ENCODE results near the gene SHANK3.

Gene SHANK3

DNA sequence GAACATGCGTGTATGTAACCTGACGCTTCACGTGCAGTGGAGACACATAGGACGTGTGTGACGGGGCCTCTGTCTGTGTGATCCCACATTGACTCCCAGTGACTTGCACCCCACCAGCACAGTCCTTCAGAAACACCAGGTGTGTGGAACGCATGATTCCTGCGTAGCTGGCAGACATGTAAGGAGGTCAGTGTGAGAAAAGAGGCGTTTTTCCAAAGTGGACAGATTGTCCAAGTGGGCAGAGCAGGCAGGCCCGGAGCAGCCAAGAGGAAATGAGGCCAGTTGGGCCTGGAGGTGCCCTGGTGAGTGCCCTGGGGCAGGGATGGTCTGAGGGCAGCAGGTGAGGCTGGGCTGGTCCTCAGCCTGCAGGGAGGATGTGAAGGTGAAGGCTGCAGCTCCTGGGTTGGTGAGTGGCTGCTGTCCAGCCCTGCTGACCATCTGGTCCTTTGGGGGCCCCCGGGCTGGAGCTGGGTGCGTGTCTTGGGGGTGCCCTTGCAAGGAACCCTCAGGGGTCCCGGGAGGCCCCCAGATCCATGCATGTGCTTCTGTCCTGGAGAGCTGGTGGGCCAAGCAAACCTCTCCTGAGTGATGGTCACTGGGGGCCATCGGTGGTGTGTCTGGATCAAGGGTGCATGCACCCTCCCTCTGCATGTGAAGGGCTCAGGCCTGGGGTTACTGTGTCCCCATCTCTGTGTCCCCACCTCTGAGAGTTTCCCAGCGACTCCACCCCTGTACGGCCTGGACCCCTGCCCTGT is 26.6 kb downstream of the SHANK3 start:
- in situ Hi-C loops (cut with MboI; ENCODE audit: low sequenced_read_pairs, unreplicated experiment): no loop called here
- DNase-seq (ENCODE audit: low spot score): no peak
- TF ChIP-seq, protein P1, sequence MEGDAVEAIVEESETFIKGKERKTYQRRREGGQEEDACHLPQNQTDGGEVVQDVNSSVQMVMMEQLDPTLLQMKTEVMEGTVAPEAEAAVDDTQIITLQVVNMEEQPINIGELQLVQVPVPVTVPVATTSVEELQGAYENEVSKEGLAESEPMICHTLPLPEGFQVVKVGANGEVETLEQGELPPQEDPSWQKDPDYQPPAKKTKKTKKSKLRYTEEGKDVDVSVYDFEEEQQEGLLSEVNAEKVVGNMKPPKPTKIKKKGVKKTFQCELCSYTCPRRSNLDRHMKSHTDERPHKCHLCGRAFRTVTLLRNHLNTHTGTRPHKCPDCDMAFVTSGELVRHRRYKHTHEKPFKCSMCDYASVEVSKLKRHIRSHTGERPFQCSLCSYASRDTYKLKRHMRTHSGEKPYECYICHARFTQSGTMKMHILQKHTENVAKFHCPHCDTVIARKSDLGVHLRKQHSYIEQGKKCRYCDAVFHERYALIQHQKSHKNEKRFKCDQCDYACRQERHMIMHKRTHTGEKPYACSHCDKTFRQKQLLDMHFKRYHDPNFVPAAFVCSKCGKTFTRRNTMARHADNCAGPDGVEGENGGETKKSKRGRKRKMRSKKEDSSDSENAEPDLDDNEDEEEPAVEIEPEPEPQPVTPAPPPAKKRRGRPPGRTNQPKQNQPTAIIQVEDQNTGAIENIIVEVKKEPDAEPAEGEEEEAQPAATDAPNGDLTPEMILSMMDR (IDR thresholded peaks at IDR 0.05; ENCODE audit: borderline replicate concordance, control extremely low read depth, extremely low read depth, insufficient read depth, missing control alignments): no peak

DNA sequence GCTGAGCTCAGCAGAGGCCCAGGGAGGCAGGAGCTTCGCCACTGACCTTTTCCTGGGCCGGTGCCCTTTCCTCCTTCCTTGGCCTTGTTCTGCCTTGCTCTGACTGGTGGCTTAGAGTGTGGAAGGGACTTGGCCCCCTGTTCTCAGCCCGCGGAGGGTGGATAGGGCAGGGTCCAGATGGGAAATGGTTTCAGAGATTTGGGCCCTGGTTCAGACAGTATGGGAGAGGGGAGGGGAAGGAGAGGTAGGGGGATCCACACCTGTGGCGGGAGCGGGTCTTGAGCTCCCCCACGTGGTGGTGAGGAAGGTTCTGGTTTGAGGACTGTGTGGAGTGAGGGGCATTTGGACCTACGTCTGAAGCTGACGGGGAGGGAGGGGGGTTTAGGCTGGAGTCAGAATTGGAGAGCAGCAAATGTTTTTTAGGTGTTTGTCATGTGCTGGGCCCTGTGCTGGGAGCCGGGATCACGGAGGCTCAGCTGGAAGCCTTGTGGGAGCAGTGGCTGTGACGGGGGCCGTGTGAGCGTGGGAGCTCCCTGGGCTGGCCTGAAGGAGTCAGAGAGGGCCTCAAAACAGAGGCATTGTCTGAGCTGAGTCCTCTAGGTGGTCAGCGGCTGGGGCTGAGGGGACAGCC is 27.2 kb downstream of the SHANK3 start:
- in situ Hi-C loops (cut with MboI; ENCODE audit: low sequenced_read_pairs, unreplicated experiment): no loop called here
- TF ChIP-seq, protein P1 (IDR thresholded peaks at IDR 0.05; ENCODE audit: borderline replicate concordance, control extremely low read depth, extremely low read depth, insufficient read depth, missing control alignments): no peak
- no peak for DNase-seq (ENCODE audit: low spot score)

DNA sequence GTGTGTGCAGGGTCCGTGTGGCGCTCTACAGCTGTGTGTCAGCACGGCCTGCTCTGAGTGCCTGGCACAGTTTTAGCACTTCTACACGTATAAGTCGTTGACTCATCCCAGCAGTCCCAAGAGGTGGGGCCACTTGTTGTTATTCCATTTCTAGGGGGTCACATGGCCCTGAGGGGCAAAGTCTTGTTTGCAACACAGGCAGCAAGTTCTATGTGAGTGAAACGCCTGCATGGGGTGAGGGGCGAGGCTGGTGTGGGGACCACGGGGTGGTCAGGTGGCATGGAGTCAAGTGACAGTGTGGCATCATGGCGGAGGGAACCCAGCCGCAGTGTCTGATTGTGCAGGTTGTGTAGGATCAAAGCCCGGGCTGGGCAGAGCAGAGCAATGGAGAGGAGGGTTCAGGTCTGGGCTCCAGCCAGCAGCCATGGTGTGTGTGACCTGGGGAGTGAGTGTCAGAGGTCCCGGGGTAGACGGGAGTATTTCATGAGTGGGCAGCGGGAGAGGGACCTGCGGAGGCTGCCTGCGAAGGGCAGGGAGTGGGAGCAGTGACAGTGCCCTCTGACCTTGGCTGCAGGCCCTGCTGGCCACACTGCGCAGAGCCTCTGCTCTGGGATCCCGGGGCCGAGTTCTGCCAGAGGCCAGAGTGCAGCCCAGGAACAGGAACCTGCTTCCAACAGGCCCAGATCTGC is 27.9 kb downstream of the SHANK3 start:
- in situ Hi-C loops (cut with MboI; ENCODE audit: low sequenced_read_pairs, unreplicated experiment): no loop called here

GRCh38 chr22:50701076-50701419 is 28.4 kb downstream of the SHANK3 start:
- in situ Hi-C loops (cut with MboI; ENCODE audit: low sequenced_read_pairs, unreplicated experiment): no loop called here
- DNase-seq (ENCODE audit: low spot score): no peak
- TF ChIP-seq, protein P1 (IDR thresholded peaks at IDR 0.05; ENCODE audit: borderline replicate concordance, control extremely low read depth, extremely low read depth, insufficient read depth, missing control alignments): no peak

More for the DNA sequence above, 27.9 kb downstream of the SHANK3 start:
- TF ChIP-seq, protein P1 (IDR thresholded peaks at IDR 0.05; ENCODE audit: borderline replicate concordance, control extremely low read depth, extremely low read depth, insufficient read depth, missing control alignments): no peak
- DNase-seq (ENCODE audit: low spot score): no peak

GRCh38 chr22:50701428-50702154 is 29.0 kb downstream of the SHANK3 start:
- TF ChIP-seq, protein P1 (IDR thresholded peaks at IDR 0.05; ENCODE audit: borderline replicate concordance, control extremely low read depth, extremely low read depth, insufficient read depth, missing control alignments): no peak
- DNase-seq (ENCODE audit: low spot score): no peak
- in situ Hi-C loops (cut with MboI; ENCODE audit: low sequenced_read_pairs, unreplicated experiment): no loop called here

GRCh38 chr22:50702261-50702671 is 29.6 kb downstream of the SHANK3 start:
- in situ Hi-C loops (cut with MboI; ENCODE audit: low sequenced_read_pairs, unreplicated experiment): no loop called here
- TF ChIP-seq, protein P1 (IDR thresholded peaks at IDR 0.05; ENCODE audit: borderline replicate concordance, control extremely low read depth, extremely low read depth, insufficient read depth, missing control alignments): no peak
- DNase-seq (ENCODE audit: low spot score): no peak
